HL-60 (cell line): Measurements from ENCODE around the gene SUSD5.

Experiments used
- DNase-seq, 2 experiments: peaks; one replicate each; pipeline ENCODE4 v3.0.0-alpha.2; 2010 to 2020; ENCODE audit warnings: low read depth in 1 of 2, low spot score in 1 of 2
- H3K27ac ChIP-seq: fragments of 250-450 bp; sonication (Bioruptor Pico); replicated peaks from 2 replicates; pipeline ENCODE4 v1.5.1; 2020; ENCODE audit warnings: mild to moderate bottlenecking, moderate library complexity
- H3K27me3 ChIP-seq: fragments of 250-450 bp; sonication (Bioruptor Pico); 2 replicates; pipeline ENCODE4 v1.5.1; 2021; ENCODE audit warnings: mild to moderate bottlenecking, moderate library complexity; ENCODE audit not compliant: insufficient read depth, poor library complexity, severe bottlenecking
- H3K4me3 ChIP-seq: replicated peaks from 2 replicates; pipeline ENCODE4 v1.5.1; 2011; ENCODE audit warnings: mild to moderate bottlenecking, control low read depth, low read length; ENCODE audit not compliant: insufficient read depth
- GABPA ChIP-seq: IDR thresholded peaks from 2 replicates; pipeline ENCODE4 v1.6.1; 2012; ENCODE audit warnings: low read depth
- POLR2AphosphoS5 ChIP-seq: IDR thresholded peaks from 2 replicates; pipeline ENCODE4 v1.6.1; 2012; ENCODE audit warnings: low read depth
- SPI1 ChIP-seq: IDR thresholded peaks from 2 replicates; pipeline ENCODE4 v1.6.1; 2012; ENCODE audit warnings: low read depth, mild to moderate bottlenecking, borderline replicate concordance
- long read RNA-seq: library from polyadenylated mRNA; unstranded; transcript quantifications from one replicate; pipeline ENCODE4 v2.0.0, GENCODE V29; 2020
- TF ChIP-seq, protein P1 (sequence below): IDR thresholded peaks from 2 replicates; pipeline ENCODE4 v1.6.1; 2012; ENCODE audit warnings: low read depth; ENCODE audit not compliant: insufficient replicate concordance
- TF ChIP-seq, protein P2 (sequence below): IDR thresholded peaks from one replicate; pipeline ENCODE4 v1.5.1; 2011; ENCODE audit warnings: low read length, control low read depth, inconsistent platforms; ENCODE audit not compliant: insufficient read depth

Gene SUSD5
- long read RNA-seq = 0 reads

DNA sequence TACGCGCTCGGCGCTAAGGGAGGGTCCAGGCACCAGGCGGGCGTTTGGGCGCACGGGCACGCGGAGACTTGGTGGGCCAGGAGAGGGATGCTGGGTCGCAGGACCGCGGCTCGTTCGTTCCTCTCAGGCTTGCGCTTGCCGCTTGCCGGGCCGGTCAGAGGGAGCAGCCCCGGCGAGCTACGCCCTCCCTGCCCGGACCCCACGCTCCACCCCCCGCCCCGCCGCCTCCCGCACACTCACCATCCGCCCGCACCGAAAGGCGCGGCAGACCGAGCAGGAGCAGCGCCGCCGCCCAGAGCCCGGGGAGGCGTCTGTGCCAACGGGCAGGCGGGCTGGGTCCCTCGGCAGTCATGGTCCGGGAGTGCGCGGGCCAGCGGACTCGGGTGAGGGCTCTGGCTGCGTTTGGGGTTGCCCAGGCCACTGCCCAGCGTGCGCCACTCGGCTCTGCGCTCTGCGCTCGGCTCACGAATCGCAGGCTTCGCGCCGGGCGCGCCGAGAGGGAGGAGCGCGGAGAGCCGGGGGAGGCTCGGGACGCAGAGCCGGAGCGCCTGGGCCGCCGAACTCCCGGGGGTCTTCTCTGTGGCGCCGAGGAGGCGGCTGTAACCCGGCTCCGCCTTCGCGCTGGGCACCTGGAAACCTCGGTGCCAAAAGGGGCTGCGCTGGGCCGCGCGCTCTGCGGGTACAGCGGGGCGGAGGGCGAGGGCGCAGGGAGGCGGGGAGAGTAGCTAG lies at the start of gene SUSD5:
Gene SUSD5, minus strand, starts transcription at position 365 of the 729 bp plus-strand sequence. Its CDS starts 13 bp downstream, at position 352.
- Histone ChIP-seq H3K27me3 (peaks cover 47% of the 10 kb centered on the region), H3K27ac (no peak within 1 kb of the TSS), H3K4me3 (peak within 1 kb of the TSS; percentile 4)
- TF ChIP-seq SPI1 (no peak), GABPA (no peak), POLR2AphosphoS5 (no peak)
- TF ChIP-seq, protein P1, sequence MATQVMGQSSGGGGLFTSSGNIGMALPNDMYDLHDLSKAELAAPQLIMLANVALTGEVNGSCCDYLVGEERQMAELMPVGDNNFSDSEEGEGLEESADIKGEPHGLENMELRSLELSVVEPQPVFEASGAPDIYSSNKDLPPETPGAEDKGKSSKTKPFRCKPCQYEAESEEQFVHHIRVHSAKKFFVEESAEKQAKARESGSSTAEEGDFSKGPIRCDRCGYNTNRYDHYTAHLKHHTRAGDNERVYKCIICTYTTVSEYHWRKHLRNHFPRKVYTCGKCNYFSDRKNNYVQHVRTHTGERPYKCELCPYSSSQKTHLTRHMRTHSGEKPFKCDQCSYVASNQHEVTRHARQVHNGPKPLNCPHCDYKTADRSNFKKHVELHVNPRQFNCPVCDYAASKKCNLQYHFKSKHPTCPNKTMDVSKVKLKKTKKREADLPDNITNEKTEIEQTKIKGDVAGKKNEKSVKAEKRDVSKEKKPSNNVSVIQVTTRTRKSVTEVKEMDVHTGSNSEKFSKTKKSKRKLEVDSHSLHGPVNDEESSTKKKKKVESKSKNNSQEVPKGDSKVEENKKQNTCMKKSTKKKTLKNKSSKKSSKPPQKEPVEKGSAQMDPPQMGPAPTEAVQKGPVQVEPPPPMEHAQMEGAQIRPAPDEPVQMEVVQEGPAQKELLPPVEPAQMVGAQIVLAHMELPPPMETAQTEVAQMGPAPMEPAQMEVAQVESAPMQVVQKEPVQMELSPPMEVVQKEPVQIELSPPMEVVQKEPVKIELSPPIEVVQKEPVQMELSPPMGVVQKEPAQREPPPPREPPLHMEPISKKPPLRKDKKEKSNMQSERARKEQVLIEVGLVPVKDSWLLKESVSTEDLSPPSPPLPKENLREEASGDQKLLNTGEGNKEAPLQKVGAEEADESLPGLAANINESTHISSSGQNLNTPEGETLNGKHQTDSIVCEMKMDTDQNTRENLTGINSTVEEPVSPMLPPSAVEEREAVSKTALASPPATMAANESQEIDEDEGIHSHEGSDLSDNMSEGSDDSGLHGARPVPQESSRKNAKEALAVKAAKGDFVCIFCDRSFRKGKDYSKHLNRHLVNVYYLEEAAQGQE = no peak
- TF ChIP-seq, protein P2, sequence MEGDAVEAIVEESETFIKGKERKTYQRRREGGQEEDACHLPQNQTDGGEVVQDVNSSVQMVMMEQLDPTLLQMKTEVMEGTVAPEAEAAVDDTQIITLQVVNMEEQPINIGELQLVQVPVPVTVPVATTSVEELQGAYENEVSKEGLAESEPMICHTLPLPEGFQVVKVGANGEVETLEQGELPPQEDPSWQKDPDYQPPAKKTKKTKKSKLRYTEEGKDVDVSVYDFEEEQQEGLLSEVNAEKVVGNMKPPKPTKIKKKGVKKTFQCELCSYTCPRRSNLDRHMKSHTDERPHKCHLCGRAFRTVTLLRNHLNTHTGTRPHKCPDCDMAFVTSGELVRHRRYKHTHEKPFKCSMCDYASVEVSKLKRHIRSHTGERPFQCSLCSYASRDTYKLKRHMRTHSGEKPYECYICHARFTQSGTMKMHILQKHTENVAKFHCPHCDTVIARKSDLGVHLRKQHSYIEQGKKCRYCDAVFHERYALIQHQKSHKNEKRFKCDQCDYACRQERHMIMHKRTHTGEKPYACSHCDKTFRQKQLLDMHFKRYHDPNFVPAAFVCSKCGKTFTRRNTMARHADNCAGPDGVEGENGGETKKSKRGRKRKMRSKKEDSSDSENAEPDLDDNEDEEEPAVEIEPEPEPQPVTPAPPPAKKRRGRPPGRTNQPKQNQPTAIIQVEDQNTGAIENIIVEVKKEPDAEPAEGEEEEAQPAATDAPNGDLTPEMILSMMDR = no peak
- no peak for DNase-seq

DNA sequence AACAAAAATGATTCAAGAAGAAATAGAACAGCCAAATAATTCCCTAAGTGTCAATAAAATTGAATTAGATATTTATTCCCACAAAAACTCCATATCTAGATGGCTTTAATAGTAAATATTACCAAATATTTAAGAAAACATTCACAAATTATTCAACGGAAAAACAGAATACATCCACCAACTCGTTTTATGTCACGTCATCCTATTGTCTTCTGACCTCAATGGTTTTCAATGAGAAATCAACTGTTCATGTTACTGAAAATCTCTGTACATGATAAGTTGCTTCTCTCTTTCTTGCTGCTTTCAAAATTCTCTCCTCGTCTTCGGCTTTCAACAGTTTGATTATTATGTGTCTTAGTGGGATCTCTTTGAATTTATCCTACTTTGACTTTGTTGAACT lies 41.5 kb upstream of the SUSD5 start:
- DNase-seq = no peak
- Histone ChIP-seq H3K27me3 (no peaks in the 10 kb centered on the region), H3K27ac (no peak overlapping the region), H3K4me3 (no peak overlapping the region)
- TF ChIP-seq, protein P1 = no peak
- TF ChIP-seq, protein P2 = no peak
- TF ChIP-seq GABPA (no peak), SPI1 (no peak), POLR2AphosphoS5 (no peak)

DNA sequence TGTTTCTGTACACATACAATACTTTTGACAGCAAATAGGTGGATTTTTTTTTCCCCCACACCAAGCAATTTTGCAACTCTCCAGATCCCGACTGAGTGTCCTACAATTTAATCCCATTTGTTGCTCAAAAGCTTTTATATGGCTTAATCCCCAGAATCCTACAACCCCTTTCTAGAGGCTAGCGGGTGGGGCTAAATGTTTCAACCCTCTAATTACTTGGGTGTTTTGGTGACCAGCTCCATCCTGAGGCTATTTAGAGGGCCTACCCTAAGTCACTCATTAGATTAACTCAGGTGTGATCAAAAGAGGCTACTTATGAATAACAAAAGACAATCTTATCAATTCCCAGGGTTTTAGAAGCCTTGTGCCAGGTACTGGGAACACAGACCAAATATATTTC lies 37.6 kb upstream of the SUSD5 start:
- TF ChIP-seq, protein P1 = no peak
- TF ChIP-seq, protein P2 = no peak
- no peak for TF ChIP-seq SPI1
- no peak for TF ChIP-seq POLR2AphosphoS5
- no peak for TF ChIP-seq GABPA
- Histone ChIP-seq H3K27ac (no peak overlapping the region), H3K4me3 (no peak overlapping the region), H3K27me3 (no peaks in the 10 kb centered on the region)
- DNase-seq = no peak
